Loucy (cell line): ENCODE measurements around the gene AGPAT3.

ENCODE experiments used
- EZH2phosphoT487 ChIP-seq: fragments of 200-600 bp; IDR thresholded peaks from 2 replicates; pipeline ENCODE4 v1.6.1; 2018; ENCODE audit warnings: antibody characterized with exemption, mild to moderate bottlenecking, moderate library complexity, borderline replicate concordance
- TF ChIP-seq, protein P1 (sequence below): fragments of 200-600 bp; sonication (generic); conservative IDR thresholded peaks from 2 replicates; pipeline ENCODE4 v1.5.1; 2014; ENCODE audit warnings: mild to moderate bottlenecking, antibody characterized with exemption, low read length

DNA sequence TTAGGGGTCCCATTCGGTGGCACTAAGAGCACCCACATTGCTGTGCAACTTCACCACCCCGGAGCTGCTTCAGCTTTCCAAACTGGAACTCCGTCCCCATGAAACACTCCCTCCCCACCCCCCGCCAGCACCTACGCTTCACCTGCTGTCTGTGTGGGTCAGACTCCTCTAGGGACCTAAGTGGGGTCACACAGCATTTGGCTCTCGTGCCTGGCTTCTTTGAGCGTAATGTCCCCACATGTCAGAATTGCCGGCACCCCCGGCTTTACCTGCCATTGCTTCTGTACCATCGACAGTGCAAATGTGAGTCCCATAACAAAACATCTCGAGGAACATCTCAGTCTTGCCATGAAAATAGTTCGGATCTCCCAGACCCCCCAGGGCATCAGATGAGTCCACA lies 35.9 kb upstream of the AGPAT3 start:
- TF ChIP-seq, protein P1, sequence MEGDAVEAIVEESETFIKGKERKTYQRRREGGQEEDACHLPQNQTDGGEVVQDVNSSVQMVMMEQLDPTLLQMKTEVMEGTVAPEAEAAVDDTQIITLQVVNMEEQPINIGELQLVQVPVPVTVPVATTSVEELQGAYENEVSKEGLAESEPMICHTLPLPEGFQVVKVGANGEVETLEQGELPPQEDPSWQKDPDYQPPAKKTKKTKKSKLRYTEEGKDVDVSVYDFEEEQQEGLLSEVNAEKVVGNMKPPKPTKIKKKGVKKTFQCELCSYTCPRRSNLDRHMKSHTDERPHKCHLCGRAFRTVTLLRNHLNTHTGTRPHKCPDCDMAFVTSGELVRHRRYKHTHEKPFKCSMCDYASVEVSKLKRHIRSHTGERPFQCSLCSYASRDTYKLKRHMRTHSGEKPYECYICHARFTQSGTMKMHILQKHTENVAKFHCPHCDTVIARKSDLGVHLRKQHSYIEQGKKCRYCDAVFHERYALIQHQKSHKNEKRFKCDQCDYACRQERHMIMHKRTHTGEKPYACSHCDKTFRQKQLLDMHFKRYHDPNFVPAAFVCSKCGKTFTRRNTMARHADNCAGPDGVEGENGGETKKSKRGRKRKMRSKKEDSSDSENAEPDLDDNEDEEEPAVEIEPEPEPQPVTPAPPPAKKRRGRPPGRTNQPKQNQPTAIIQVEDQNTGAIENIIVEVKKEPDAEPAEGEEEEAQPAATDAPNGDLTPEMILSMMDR = no peak
- TF ChIP-seq EZH2phosphoT487 = no peak
